HepG2 (cell line): Measurements from ENCODE around the gene TIAM1. TPM values are rescaled to one million over a fixed set of nuclear protein-coding genes. Genes with fewer than 3 reads are reported as not detected.

Experiments
- ATAD3A ChIP-seq: sonication (generic); formaldehyde crosslinking; IDR thresholded peaks from 2 replicates; pipeline ENCODE4 v1.4.0; 2020; ENCODE audit warnings: missing genetic modification reagents
- KLF16 ChIP-seq, 2 experiments: sonication (generic) in 1 of 2; formaldehyde crosslinking in 1 of 2; IDR thresholded peaks; 2 replicates each; pipeline versions ENCODE4 v1.6.1 to v1.8.0; 2016 to 2023; ENCODE audit warnings: missing genetic modification reagents in 2 of 2, missing compliant biosample characterization in 1 of 2
- PLRG1 ChIP-seq: fragments of 450-650 bp; conservative IDR thresholded peaks from 2 replicates; pipeline ENCODE4 v1.6.1; 2016
- RXRA ChIP-seq: sonication (generic); formaldehyde crosslinking; IDR thresholded peaks from 2 replicates; pipeline ENCODE4 v1.5.1; 2020; ENCODE audit warnings: missing genetic modification reagents
- ZMYM2 ChIP-seq: sonication (generic); formaldehyde crosslinking; IDR thresholded peaks from 2 replicates; pipeline ENCODE4 v1.8.0; 2022; ENCODE audit warnings: mild to moderate bottlenecking, missing genetic modification reagents
- polyA plus RNA-seq, 8 experiments: library from polyadenylated mRNA; depleted of rRNA in 3 of 8; stranded (reverse) in 7 of 8; unstranded in 1 of 8; fragments of >200 nt; fragmentation: Illumina TruSeq in 4 of 8; extraction: Trizol in 4 of 8; gene quantifications; 2 replicates each; pipeline versions ENCODE4 v1.2.1 to v1.2.3, GENCODE V29; 2011 to 2016; ENCODE audit warnings: low read depth in 4 of 8, missing spikeins in 1 of 8, mixed read lengths in 1 of 8; ENCODE audit not compliant: insufficient read depth in 1 of 8
- total RNA-seq, 5 experiments: library from RNA; depleted of rRNA; stranded (reverse); fragments of >200 nt; fragmentation: Illumina TruSeq; extraction: Trizol; gene quantifications; 2 replicates each; pipeline ENCODE4 v1.2.3, GENCODE V29; 2016; ENCODE audit warnings: low read depth in 1 of 5
- TF ChIP-seq, protein P1 (sequence below): sonication (generic); formaldehyde crosslinking; IDR thresholded peaks from 2 replicates; pipeline ENCODE4 v1.4.0; 2020; ENCODE audit warnings: mild to moderate bottlenecking, missing genetic modification reagents
- TF ChIP-seq, protein P2 (sequence below), 2 experiments: sonication (generic) in 1 of 2; formaldehyde crosslinking in 1 of 2; IDR thresholded peaks; 2 replicates each; pipeline versions ENCODE4 v1.6.1 to v1.9.0; 2014 to 2022; ENCODE audit warnings: antibody characterized with exemption in 1 of 2, borderline replicate concordance in 1 of 2, inconsistent platforms in 1 of 2, low read depth in 1 of 2, missing genetic modification reagents in 1 of 2

The TIAM1 gene
- total and polyA plus RNA-seq, 2 of the 13 experiments (the other 11 are each of a cell fraction or from before 2014, with no cell fraction given) = 0.13 to 0.24 TPM

DNA sequence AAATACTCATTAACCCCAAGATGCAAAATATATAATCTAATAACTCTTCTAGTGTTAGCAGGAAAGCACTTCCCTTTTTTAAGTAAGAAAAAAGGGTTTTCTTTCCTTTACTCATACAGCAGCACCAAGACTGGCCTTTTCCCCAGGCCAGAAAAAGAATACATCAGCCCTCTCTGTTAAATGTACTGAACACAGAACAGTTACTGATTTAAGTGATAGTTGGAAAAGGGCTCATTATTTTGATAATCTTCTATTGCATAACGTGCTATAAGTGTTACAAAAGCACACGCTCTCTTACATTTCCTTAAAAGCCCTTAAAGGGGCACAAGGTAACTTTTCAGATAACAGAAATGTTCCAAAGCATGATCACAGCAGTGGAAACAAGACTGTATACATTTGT, 142.9 kb downstream of the TIAM1 start (continued):
- no peak for TF ChIP-seq KLF16 (CRISPR knock-in tag; IDR thresholded peaks at IDR 0.05)
- no peak for TF ChIP-seq RXRA (CRISPR knock-in tag)
- TF ChIP-seq, protein P1, sequence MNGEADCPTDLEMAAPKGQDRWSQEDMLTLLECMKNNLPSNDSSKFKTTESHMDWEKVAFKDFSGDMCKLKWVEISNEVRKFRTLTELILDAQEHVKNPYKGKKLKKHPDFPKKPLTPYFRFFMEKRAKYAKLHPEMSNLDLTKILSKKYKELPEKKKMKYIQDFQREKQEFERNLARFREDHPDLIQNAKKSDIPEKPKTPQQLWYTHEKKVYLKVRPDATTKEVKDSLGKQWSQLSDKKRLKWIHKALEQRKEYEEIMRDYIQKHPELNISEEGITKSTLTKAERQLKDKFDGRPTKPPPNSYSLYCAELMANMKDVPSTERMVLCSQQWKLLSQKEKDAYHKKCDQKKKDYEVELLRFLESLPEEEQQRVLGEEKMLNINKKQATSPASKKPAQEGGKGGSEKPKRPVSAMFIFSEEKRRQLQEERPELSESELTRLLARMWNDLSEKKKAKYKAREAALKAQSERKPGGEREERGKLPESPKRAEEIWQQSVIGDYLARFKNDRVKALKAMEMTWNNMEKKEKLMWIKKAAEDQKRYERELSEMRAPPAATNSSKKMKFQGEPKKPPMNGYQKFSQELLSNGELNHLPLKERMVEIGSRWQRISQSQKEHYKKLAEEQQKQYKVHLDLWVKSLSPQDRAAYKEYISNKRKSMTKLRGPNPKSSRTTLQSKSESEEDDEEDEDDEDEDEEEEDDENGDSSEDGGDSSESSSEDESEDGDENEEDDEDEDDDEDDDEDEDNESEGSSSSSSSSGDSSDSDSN = no peak
- TF ChIP-seq, protein P2, sequence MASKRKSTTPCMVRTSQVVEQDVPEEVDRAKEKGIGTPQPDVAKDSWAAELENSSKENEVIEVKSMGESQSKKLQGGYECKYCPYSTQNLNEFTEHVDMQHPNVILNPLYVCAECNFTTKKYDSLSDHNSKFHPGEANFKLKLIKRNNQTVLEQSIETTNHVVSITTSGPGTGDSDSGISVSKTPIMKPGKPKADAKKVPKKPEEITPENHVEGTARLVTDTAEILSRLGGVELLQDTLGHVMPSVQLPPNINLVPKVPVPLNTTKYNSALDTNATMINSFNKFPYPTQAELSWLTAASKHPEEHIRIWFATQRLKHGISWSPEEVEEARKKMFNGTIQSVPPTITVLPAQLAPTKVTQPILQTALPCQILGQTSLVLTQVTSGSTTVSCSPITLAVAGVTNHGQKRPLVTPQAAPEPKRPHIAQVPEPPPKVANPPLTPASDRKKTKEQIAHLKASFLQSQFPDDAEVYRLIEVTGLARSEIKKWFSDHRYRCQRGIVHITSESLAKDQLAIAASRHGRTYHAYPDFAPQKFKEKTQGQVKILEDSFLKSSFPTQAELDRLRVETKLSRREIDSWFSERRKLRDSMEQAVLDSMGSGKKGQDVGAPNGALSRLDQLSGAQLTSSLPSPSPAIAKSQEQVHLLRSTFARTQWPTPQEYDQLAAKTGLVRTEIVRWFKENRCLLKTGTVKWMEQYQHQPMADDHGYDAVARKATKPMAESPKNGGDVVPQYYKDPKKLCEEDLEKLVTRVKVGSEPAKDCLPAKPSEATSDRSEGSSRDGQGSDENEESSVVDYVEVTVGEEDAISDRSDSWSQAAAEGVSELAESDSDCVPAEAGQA (IDR thresholded peaks at IDR 0.05; ENCODE audit: low read depth) = no peak
- TF ChIP-seq, protein P2 (CRISPR knock-in tag; IDR thresholded peaks at IDR 0.05; ENCODE audit: borderline replicate concordance) = no peak
- TF ChIP-seq PLRG1 = no peak
- no peak for TF ChIP-seq ATAD3A (CRISPR knock-in tag)
- no peak for TF ChIP-seq ZMYM2
